Endothelial cell of coronary artery (primary cell): ENCODE data around the gene APOBEC3B. TPM values are rescaled to one million over a fixed set of nuclear protein-coding genes. Genes with fewer than 3 reads are reported as not detected.

Source experiments
- total RNA-seq: library from RNA; depleted of rRNA; stranded (reverse); fragments of >200 nt; gene quantifications from 2 replicates; pipeline ENCODE4 v1.2.3, GENCODE V29; 2014

The APOBEC3B gene
- total RNA-seq: 0.38 and 1.3 TPM in 2 replicates

GRCh38 chr22:38981992-38982927 is at the start of gene APOBEC3B:
Gene APOBEC3B (plus strand): TSS chr22:38982347. CDS start chr22:38982454, 107 bp downstream.

GRCh38 chr22:38957046-38957770 is 24.9 kb upstream of the APOBEC3B start, which contains the start of gene APOBEC3A:
Gene APOBEC3A (plus strand): TSS chr22:38957609. CDS start chr22:38957692, 83 bp downstream.

GRCh38 chr22:39013942-39014722 is 32.0 kb downstream of the APOBEC3B start, which contains the start of gene APOBEC3C:
Gene APOBEC3C (plus strand): TSS chr22:39014257. CDS start chr22:39014363, 106 bp downstream.

GRCh38 chr22:39040538-39041296 is 58.6 kb downstream of the APOBEC3B start, which contains the start of gene APOBEC3F:
Gene APOBEC3F (plus strand): TSS chr22:39040864. CDS start chr22:39040961, 97 bp downstream.

Other genes starting within 250 kb of the APOBEC3B start
- 80.3 and 114 TPM in 2 replicates for gene SUN2, start 226.3 kb upstream of the APOBEC3B start, total RNA-seq
- 14.2 and 15.2 TPM in 2 replicates for gene DNAL4, start 188.2 kb upstream of the APOBEC3B start, total RNA-seq
- 0.18 and 0.47 TPM in 2 replicates for gene NPTXR, start 138.3 kb upstream of the APOBEC3B start, total RNA-seq
- gene CBX6, start 110.1 kb upstream of the APOBEC3B start, total RNA-seq: 25.9 and 30.3 TPM in 2 replicates
- not detected in 2 replicates for gene APOBEC3A, start 24.7 kb upstream of the APOBEC3B start, total RNA-seq
- 1.7 and 2.2 TPM in 2 replicates for gene APOBEC3C, start 31.9 kb downstream of the APOBEC3B start, total RNA-seq
- 0.18 and 1.0 TPM in 2 replicates for gene APOBEC3D, start 38.8 kb downstream of the APOBEC3B start, total RNA-seq
- gene APOBEC3F, start 58.5 kb downstream of the APOBEC3B start, total RNA-seq: 4.0 and 5.2 TPM in 2 replicates
- gene APOBEC3G, start 94.9 kb downstream of the APOBEC3B start, total RNA-seq: 2.1 and 3.8 TPM in 2 replicates
- gene APOBEC3H, start 114.9 kb downstream of the APOBEC3B start, total RNA-seq: not detected in 2 replicates
- 2.4 and 4.2 TPM in 2 replicates for gene CBX7, start 170.3 kb downstream of the APOBEC3B start, total RNA-seq